GM21515 (cell line): ENCODE measurements around the gene RAB3GAP1.
A peak's percentile ranks its signal among the peaks of the same experiment; 100 is the strongest.
"Not testable (repeated sequence)": the region's sequence is repeated elsewhere in the genome, so short reads cannot be mapped to it uniquely, and the experiment has no call there.

ENCODE experiments used
- ATAC-seq: cut with Tn5 transposase; IDR thresholded peaks from one replicate; pipeline ENCODE4 v1.9.1; 2021; ENCODE audit not compliant: unreplicated experiment

Gene RAB3GAP1

GRCh38 chr2:135052997-135053474 lies 944 bp downstream of the RAB3GAP1 start:
- peak; percentile 35 for ATAC-seq

DNA sequence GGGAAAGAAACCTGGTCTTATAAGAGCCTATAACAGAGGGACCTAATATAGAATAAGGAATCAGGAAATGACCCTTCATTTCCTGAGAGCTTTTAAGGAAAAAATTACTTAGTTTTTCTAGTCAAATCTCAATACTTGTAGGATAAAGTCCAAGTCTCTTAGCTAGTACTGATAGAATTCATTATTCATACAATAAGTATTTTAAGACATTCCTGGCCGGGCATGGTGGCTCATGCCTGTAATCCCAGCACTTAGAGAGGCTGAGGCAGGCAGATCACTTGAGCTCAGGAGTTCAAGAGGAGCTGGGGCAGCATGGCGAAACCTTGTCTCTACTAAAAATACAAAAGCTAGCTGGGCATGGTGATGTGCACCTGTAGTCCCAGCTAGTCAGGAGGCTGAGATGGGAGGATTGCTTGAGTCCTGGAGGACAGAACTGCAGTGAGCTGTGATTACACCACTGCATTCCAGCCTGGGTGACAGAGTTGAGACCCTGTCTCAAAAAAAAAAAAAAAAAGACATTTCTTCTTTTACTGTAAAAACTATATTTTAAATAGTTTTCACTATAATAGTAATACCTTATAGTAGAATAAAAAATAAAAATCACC lies 3.2 kb downstream of the RAB3GAP1 start:
- no peak for ATAC-seq

DNA sequence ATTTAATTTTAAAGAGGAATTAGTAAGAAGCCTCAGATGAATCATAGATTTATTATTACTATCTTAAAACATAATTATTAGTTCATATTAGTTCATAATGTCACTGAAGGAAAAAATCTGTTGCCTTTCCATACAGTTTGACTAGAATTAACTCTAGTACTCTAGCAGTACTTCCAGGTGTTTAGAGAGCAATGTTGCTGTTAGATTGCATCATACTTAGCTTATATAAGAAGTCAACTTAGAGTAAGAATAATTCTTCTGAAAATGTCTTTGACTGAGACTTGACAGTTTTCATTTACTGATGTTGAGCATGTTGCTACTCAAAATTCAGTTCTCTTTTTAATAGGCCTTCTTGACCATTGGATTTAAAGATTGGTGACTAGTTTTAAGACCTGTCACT lies 4.7 kb downstream of the RAB3GAP1 start:
- no peak for ATAC-seq

GRCh38 chr2:135059577-135059976 lies 7.5 kb downstream of the RAB3GAP1 start:
- no peak for ATAC-seq

- ATAC-seq = no peak
Observed at GRCh38 chr2:135063210-135063609, 11.1 kb downstream of the RAB3GAP1 start.

- no peak for ATAC-seq
Observed at GRCh38 chr2:135064149-135064548, 12.1 kb downstream of the RAB3GAP1 start.

GRCh38 chr2:135066710-135067109 lies 14.6 kb downstream of the RAB3GAP1 start:
- no peak for ATAC-seq

GRCh38 chr2:135072125-135072997 lies 20.3 kb downstream of the RAB3GAP1 start:
- ATAC-seq = no peak

DNA sequence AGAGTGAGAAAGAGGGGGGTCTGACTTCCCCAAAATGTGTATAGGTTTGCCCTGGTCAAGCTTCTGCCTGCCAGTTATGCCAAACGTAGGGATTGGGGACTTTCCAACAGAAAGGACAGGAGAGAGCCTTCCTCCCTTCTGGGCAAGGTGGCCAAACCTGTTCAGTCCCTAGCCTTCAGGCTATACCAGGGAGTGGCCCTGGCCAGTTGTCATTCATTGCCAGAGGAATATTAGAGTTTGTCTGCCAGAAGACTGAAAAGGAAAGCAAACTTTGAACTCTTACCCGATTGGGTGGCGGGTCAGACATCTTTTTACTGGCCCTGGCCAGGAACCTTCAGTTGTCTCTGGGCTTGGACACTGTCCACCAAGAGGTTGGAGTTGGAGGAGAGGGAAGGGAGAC lies 22.1 kb downstream of the RAB3GAP1 start:
- ATAC-seq = no peak

GRCh38 chr2:135076556-135076955 lies 24.5 kb downstream of the RAB3GAP1 start:
- ATAC-seq = no peak

- ATAC-seq = no peak
Observed at GRCh38 chr2:135078417-135078816, 26.3 kb downstream of the RAB3GAP1 start.

DNA sequence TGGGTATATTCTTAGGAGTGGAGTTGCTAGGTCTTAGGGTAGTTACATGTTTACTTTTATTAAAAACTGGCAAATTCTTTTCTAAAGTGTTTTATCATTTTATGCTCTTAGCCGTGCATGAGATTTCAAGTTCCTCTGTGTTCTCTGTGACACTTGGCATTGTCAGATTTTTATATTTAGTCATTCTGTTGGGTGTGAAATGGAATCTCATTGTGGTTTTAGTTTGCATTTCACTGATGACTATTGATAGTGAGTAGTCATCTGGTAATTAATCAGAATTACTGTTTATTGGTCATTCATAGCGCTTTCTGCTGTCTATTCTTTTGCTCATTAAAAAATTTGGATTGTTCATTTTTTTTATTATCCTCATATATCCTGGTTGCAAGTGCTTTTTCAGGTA lies 34.1 kb downstream of the RAB3GAP1 start:
- ATAC-seq = no peak

GRCh38 chr2:135089597-135089996 lies 37.5 kb downstream of the RAB3GAP1 start:
- ATAC-seq = not testable (repeated sequence)

GRCh38 chr2:135091681-135092080 lies 39.6 kb downstream of the RAB3GAP1 start:
- ATAC-seq = no peak

DNA sequence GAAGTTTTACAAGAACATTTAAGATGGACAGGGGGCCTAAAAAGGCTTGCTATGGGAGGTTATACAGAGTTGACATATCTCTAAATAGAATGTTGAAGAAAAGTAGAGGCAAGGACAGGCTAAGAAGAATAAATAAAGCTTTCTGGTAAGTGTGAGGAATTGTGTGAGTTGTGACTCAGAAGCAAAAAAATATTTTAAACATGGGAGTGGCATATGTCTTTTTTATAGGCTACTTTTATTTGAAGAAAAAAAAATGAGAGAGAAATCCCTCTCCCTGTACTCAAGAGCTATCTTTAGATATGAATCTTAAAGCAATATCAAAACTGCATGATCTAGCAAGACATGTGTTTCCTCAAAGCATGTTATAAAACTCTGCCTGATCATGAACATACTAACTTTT lies 41.1 kb downstream of the RAB3GAP1 start:
- no peak for ATAC-seq

DNA sequence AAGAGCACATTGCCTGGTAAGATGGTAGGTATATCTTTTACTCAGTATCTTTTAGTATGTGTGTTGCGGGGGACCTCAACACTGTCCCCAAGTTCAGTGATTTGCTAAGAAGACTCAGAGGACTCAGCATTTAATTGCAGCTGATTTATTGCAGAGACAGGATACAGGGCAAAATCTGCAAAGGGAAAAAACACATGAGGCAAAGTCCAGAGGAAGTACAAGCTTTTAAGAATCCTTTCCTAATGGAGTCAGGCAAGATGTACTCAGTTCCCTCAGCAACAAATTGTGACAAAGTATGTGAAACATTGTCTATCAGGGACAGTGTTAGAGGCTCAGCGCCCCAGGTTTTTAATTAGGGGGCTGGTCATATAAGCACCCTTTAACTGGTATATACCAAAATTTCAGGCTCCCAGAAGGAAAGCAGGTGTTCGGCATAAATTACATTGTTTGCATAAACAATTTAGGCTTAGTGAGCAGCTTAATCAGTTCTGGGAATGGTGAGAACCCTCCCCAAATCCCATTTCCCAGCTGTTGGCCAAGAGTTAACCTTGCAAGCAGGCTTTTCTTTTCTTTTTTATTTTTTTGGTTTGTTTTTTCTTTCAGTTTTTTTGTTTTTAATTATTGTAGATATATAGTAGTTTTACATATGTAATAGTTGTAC lies 41.7 kb downstream of the RAB3GAP1 start:
- no peak for ATAC-seq

DNA sequence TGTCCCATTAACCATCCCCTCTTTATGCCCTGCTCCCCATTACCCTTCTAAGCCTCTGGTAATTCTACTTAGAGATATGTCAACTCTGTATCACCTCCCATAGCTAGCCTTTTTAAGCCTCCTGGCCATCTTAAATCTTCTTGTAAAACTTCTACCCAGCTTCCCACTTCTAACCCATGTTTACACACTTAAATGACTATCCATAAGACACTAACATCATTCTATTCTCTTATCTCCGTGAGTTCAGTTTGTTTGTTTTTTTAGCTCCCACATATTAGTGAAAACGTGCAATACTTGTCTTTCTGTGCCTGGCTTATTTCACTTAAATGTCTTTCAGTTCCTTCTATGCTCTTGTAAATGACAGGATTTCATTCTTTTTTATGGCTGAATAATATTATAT lies 42.4 kb downstream of the RAB3GAP1 start:
- no peak for ATAC-seq

DNA sequence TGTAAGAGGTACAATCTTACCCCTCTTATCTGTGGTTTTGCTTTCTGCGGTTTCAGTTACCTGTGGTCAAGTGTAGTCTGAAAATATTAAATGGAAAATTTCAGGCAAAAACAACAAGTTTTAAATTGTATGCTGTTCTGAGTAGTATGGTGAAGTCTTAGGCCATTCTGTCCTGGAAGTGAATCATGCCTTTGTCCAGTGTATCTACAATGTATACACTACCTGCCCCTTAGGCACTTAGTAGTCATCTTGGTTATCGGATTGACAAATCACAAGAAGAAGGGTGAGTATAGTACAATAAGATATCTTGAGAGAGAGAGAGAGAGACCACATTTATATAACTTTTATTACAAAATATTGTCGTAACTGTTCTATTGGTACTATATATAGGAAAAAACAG lies 43.5 kb downstream of the RAB3GAP1 start:
- ATAC-seq = no peak

DNA sequence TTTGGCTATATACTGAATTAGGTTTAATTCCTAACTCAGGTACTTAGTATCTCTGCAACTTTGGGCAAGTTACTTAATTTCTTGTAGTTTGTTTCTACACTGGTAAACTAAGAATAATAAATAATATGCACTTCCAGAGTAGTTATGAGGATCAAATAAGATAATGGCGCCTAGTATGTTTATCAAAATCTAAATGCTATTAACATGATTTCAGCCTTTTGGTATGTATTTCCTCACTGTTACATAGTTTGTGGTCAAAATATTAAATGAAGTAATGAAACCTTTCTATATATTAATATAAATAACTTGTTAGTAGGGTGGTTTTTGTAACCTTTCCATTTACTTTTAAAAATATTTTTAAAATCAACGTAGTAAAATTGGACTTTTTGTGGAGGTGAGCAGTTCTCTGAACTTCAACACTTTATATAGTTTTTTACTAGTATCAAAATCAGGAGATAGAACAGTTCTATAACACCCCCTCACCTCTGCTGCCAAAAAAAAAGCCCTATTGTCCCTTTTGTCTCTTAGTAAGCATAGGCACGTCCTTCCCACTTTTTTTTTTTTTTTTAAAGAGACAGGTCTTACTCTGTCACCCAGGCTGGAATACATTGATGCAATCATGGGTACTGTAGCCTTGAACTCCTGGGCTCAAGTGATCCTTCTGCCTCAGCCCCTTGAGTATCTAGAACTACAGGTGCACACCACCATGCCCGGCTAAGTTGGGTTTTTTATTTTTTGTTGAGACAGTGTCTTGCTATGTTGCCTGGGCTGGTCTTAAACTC lies 44.8 kb downstream of the RAB3GAP1 start:
- no peak for ATAC-seq

DNA sequence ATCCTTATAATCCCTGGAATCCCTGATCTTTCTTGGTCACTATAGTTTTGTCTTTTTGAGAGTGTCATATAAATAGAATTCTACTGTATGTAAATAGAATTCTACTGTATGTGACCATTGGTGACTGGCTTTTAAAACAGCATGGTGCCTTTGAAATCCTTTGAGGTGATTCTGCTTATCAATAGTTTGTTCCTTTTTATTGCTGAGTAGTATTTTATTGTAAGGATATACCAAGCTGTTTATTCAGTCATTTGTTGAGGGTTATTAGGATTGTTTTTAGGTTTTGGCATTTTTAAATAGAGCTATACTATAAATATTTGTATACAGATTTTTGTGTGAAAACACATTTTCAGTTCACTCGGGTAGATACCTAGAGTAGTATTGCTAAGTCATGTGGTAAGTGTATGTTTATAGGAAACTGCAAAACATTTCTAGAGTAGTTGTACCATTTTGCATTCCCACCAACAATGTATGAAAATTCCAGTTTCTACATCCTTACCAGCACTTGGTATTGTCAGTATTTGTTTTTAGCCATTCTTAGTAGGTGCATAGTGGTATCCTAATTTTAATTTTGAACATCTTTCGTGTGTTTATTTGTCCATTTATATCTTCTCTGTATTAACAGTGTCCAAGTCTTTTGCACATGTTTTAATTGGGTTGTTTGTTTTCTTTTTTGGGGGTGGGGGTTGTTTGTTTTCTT lies 45.6 kb downstream of the RAB3GAP1 start:
- ATAC-seq = no peak
